ENCODE data around the gene SHKBP1. TPM values are rescaled to one million over a fixed set of nuclear protein-coding genes. Genes with fewer than 3 reads are reported as not detected.

Gene SHKBP1
- total and polyA plus RNA-seq, 2 of the 8 experiments (the other 6 are each of a cell fraction or from before 2014, with no cell fraction given): 74.6 to 98.8 TPM

- no peak for TF ChIP-seq CHD7 (IDR thresholded peaks at IDR 0.05; ENCODE audit: insufficient replicate concordance, low read length)
- no peak for TF ChIP-seq MAFK (IDR thresholded peaks at IDR 0.05; ENCODE audit: low read depth, low read length)
- TF ChIP-seq PHF8 (conservative IDR thresholded peaks at IDR 0.05; ENCODE audit: low read depth, low read length): no peak
- no peak; the same call in 1 of the 2 replicates for TF ChIP-seq TBP (IDR thresholded peaks at IDR 0.05; ENCODE audit: low read depth, low read length)
- TF ChIP-seq E2F6 (IDR thresholded peaks at IDR 0.05): no peak
- no peak for TF ChIP-seq ZNF274 (IDR thresholded peaks at IDR 0.05; ENCODE audit: borderline replicate concordance, extremely low read depth, low read length)
- no peak for TF ChIP-seq USF2 (IDR thresholded peaks at IDR 0.05; ENCODE audit: low read length)
- TF ChIP-seq CEBPB (IDR thresholded peaks at IDR 0.05; ENCODE audit: low read depth, low read length): no peak
These were observed 47.0 kb downstream of the SHKBP1 start (continued) for GRCh38 chr19:40623403-40624251.
